NCI-H1436 treated with DMSO at 0.1 percent for 48 hours (cell line): ENCODE measurements around the gene SLC51A.

Experiments used
- DNase-seq: peaks from one replicate; lab custom pipeline; 2025; lab: John Stamatoyannopoulos, UW

The SLC51A gene

GRCh38 chr3:196215493-196216020 is 777 bp upstream of the SLC51A start:
- no peak for DNase-seq

DNA sequence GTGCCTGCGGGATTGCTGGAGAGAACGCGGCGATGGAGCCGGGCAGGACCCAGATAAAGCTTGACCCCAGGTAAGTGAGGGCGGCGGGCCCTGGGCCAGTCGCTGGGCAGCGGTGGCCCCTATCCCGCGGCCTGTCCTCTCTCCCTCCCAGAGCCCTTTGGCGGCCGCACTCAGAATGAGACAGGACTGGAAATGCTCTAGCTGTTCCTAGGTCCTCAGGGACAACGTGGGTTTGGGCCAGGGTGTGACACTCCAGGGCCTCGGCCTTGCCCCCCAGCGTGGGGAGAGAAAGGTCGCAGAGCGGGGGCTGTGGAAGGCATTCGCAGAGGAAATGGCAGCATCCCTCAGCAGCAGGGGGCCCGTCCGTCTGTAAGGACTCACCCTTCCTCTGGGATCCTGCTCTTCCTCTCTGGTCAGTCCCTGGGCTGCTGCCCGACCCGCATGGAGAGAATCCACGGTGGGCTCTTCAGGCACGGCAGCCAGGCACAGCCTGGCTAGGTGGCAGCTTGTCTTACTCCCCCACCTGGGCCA is 412 bp downstream of the SLC51A start:
- no peak for DNase-seq

GRCh38 chr3:196217307-196218154 is 1.2 kb downstream of the SLC51A start:
- no peak for DNase-seq

- DNase-seq = no peak
Observed at GRCh38 chr3:196218155-196218712, 1.9 kb downstream of the SLC51A start.

- DNase-seq = peak; percentile 41
Observed at GRCh38 chr3:196219194-196219969, 3.0 kb downstream of the SLC51A start.

GRCh38 chr3:196219970-196220311 is 3.6 kb downstream of the SLC51A start:
- DNase-seq = no peak

DNA sequence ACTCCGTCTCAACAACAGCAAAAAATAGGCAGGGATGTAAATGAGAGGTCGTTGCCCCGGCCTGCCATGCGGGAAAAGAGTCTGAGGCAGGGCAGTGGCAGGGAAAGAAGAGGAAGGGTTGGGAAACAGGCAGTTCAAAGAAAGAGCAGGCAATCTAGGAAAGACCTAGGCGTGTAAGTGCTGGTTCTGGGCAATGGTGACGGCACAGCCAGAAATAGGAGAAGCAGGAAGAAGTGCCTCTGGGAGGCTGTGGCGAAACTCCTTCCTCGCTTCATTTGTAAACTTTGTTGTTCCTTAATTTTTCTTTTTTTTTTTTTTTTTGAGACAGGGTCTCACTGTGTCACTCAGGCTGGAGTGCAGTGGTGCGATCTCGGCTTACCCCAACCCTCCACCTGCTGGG is 4.3 kb downstream of the SLC51A start:
- DNase-seq = no peak

DNA sequence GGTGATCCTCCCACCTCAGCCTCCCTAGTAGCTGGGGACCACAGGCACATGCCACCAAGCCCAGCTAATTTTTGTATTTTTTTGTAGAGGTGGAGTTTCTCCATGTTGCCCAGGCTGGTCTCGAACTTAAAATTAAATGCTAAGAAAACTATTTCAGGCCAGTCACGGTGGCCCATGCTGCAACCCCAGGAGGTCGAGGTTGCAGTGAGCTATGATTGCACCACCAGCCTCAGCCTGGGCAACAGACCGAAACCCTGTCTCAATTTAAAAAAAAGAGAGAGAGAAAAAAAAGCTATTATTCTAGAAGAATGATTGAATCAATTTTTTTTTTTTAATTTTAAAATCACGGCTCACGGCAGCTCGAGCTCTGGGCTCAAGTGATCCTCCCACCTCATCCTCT is 4.7 kb downstream of the SLC51A start:
- no peak for DNase-seq

DNA sequence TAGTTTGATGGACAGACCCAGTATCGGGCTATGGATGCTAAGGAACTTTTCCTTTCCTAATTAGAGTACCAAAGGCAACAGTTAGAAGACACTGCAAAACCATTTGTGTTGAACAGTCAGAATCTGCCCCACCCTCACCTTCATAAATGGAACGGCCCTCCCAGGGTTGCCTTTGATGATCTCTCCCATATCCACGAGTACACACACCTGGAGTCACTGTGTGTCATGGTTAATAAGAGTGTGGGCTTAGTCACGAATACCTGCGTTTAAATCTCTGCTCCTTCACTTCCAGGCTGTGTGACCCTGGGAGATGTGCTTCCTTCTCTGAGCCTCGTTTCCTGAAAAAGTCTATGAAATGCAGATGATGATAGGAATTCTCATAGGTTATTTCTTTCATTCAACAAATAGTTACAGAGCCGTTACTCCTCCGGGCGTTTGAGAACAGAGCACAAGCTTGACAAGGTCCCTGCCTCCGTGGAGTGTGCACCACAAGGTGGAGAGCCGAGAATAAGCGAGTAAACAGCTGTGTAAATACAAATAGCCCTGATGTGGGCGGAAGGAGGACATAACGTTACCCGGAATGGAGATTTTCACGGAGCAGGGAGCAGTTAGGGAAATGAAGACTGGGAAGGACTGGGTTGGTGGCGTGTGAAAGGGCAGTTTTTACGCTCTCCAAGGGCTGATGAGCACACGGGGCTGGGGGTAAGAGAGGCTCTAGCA is 6.7 kb downstream of the SLC51A start:
- no peak for DNase-seq

GRCh38 chr3:196225086-196225485 is 8.8 kb downstream of the SLC51A start:
- DNase-seq = no peak

- no peak for DNase-seq
Observed at GRCh38 chr3:196225763-196226364, 9.5 kb downstream of the SLC51A start.

GRCh38 chr3:196227121-196227561 is 10.8 kb downstream of the SLC51A start:
- no peak for DNase-seq

DNA sequence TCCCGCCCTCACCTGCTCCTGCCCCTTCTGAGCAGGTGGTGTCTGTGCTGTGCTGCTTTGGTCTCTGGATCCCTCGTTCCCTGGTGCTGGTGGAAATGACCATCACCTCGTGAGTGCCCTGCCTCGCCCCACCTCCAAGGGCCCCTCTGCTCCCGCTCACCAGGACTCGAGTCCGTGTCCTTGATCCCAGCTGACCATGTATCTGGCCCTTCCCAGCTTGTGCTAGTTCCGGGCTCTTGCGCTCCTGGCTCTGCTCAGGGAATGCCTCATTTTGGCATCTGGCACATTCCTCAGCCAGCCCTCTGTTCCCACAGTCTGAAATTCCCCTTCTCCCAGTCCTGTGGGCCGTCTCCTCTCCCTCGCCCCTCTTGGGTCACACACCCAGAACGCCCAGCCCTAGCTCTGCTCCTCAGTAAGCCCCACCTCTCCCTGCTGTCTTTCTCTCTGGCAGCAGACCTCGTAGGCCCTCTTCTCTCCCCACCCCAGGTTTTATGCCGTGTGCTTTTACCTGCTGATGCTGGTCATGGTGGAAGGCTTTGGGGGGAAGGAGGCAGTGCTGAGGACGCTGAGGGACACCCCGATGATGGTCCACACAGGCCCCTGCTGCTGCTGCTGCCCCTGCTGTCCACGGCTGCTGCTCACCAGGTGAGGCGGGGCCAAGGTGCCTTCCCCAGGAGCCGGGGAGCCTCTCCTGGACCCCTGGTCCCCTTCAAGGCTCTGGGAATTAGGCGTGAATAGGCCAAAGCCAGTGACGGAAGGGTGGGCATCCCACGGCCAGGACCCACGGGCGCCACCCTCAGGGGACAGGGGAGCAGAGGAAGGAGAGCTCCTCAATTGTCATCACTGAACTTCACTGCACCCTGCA is 11.5 kb downstream of the SLC51A start:
- no peak for DNase-seq

DNA sequence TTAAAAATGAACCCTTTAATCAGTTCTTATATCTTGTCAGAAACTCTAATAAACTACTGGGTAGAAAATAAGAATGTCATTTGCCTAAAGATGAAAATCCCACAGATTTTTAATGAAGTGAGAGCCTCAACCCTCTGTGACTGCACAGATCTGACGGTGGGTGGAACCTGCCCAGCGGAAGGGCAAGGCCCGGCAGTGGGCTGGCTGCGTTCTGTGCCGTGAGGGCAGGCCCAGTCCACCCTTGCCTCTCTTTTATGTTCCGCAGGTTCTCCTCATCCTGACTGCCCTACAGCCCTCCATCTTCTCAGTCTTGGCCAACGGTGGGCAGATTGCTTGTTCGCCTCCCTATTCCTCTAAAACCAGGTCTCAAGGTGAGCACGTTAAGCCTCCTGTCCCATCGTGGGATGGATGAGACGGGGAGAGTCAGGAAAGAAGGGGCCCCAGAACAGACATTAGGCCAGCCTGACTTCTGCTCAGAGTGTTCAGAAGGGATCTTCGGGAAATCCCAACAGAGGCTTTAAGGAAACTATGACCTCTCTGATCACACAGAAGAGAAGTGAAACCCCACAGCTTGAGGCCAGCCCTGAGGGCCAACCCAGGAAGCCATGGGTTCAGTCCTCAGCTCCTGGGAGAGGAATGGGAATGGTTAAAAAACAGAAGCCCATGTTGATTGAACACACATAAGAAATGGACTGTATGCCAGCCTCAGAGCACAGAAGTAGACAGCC is 16.0 kb downstream of the SLC51A start:
- DNase-seq = no peak

- no peak for DNase-seq
Observed at GRCh38 chr3:196232882-196233251, 16.5 kb downstream of the SLC51A start.

DNA sequence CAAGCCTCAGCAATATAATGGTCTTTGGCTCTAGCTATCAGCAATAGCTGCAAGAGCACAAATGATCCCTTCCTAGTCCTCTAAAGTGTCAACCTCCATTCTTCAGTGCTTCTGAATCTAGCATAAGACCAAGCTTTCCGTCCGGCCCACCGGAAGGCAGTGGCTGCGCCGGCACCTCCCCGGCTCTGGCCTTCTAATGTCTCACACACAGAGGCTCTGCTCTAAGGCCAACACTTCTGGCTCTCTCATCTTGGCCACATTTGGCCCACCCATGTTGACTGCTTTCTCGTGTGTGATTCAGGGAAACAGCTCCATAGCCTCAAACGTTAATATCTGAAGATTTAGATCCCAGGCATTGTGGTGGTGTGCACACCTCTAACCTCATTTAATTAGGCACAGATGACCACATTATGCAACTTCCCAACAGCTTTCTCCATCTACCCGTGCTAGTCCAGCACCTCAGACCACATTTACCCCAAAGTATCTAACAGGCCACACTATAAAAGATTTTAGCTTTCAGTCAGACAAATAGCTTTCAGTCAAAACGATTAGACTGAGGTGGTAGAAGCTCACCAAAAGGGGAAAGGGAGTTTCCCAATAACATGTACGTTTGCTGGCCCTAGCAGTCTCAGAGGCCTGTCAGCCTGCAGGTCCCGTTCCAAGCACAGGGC is 19.3 kb downstream of the SLC51A start:
- DNase-seq = no peak

GRCh38 chr3:196236223-196236622 is 19.9 kb downstream of the SLC51A start:
- DNase-seq = no peak

- no peak for DNase-seq
Observed at GRCh38 chr3:196237203-196237602, 20.9 kb downstream of the SLC51A start.
